SKM-1 (cell line): ENCODE data around the gene ACOXL.
"Not testable (repeated sequence)": the region's sequence is repeated elsewhere in the genome, so short reads cannot be mapped to it uniquely, and the experiment has no call there.

ENCODE experiments used
- DNase-seq: peaks from one replicate; lab custom pipeline; 2025; ENCODE audit not compliant: unreplicated experiment; lab: John Stamatoyannopoulos, UW

Gene ACOXL

GRCh38 chr2:110732422-110733413 is at the start of gene ACOXL:
TSS of gene ACOXL (plus strand) at chr2:110732573. CDS start at chr2:110768390, 35,817 bp downstream.
- no peak for DNase-seq

- no peak for DNase-seq
Measured at GRCh38 chr2:110682872-110683271, 49.5 kb upstream of the ACOXL start.

- DNase-seq: not testable (repeated sequence)
Measured at GRCh38 chr2:110687775-110688484, 44.4 kb upstream of the ACOXL start.

DNA sequence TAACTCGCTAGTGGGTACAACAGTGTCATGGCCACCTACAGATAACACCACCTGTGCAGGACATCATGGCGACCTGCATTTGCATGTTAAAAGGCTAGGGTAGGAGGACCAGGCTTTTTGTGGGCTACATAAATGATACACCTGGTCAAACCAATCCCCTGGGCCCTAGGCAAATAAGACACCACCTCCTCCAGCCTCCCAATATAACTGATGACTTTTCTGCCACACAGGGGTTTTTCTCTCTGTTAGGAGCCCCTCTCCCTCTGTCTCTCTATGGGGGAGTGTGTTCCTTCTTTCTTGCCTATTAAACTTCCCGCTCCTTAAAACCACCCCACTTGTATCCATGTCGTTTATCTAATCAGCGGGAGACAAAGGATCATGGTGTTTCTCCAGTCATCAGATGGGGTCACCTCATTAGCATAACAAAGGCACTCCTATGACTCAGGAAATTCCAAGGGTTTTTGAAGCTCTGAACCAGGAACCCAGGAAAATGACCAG is 43.7 kb upstream of the ACOXL start:
- no peak for DNase-seq

GRCh38 chr2:110690083-110690965 is 42.0 kb upstream of the ACOXL start:
- DNase-seq: no peak

DNA sequence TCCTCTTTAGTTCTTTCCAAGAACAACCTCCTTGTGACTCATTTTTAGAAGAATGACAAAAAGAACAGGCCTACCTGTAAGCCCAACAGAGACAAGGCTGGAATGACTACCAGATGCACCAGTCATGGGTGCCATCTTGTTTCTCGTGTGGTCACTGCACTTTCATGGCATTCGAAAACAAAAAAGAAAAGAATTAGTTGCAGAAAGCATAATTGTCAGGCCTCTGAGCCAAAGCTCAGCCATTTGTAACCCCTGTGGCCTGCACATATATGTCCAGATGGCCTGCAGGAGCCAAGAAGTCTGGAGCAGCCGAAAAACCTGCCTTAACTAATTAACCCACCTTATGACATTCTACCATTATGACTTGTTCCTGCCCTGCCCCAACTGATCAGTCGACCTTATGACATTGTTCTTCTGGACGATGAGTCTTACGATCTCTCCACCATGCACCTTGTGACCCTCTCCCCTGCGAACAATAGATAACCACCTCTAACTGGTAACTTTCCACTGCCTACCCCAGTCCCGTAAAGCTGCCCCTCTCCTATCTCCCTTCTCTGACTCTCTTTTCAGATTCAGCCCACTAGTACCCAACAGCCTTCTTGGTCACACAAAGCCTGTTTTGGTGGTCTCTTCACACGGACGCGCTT is 40.6 kb upstream of the ACOXL start:
- DNase-seq: no peak

- DNase-seq: not testable (repeated sequence)
Measured at GRCh38 chr2:110695146-110695898, 37.1 kb upstream of the ACOXL start.

GRCh38 chr2:110698253-110698652 is 34.1 kb upstream of the ACOXL start:
- not testable (repeated sequence) for DNase-seq

DNA sequence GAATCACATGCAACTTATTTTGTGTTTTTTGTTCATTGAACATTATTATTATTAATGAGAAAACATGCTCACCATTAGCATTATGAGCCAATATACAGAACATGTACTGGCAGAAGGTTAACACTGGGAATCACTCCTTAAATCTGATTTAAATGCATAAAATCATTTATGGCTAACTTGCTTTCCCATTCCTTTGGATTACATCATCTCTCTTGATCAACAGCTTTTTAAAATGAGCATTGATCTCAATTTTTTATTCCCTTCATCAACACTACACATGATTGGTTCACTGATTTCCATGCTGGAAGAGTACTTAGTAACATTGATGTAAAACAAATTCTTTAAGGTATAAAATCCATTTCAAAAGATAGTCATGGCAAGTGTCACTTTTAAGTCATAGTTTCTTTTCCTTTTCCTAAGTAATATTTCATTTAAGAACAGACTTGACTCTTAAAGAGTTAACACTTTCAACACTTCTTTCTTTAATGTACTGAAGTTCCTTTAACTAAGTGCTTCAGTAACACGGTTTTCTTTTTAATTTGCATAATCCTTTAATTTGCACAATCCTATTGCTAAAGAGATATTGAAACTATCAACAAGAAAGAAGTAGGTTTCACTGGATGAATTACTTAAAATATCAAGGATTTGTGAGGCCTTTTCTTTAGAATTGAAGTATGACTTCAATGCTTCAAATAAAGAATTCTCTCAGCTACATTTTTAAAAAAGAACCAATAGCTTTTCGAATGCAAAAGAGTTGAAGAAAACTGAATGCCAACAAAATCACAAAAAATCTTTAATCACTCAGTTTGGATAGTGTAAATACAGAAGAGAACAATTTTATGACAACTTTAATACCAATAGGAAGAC is 29.6 kb upstream of the ACOXL start:
- no peak for DNase-seq

GRCh38 chr2:110707386-110707965 is 24.9 kb upstream of the ACOXL start:
- no peak for DNase-seq

- DNase-seq: no peak
Measured at GRCh38 chr2:110708455-110708854, 23.9 kb upstream of the ACOXL start.

DNA sequence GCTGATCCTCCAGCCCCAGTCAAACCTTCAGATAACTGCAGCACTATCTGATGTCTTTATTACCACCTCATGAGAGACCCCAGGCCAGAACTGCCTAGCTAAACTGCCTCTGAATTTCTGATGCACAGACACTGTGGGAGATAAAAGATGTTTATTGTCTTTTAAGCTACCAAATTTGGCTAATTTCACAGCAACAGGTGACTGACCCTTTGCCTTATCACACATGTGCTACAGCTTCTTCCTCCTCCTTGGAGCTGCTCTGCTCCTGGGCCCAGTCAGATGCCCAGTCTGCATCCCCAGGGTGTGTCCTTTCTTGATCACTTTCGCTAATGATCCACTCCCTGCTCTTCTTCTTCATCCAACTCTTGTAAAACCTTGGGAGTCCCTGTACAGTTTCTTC is 19.6 kb upstream of the ACOXL start:
- DNase-seq: no peak

- no peak for DNase-seq
Measured at GRCh38 chr2:110713513-110714362, 18.6 kb upstream of the ACOXL start.

DNA sequence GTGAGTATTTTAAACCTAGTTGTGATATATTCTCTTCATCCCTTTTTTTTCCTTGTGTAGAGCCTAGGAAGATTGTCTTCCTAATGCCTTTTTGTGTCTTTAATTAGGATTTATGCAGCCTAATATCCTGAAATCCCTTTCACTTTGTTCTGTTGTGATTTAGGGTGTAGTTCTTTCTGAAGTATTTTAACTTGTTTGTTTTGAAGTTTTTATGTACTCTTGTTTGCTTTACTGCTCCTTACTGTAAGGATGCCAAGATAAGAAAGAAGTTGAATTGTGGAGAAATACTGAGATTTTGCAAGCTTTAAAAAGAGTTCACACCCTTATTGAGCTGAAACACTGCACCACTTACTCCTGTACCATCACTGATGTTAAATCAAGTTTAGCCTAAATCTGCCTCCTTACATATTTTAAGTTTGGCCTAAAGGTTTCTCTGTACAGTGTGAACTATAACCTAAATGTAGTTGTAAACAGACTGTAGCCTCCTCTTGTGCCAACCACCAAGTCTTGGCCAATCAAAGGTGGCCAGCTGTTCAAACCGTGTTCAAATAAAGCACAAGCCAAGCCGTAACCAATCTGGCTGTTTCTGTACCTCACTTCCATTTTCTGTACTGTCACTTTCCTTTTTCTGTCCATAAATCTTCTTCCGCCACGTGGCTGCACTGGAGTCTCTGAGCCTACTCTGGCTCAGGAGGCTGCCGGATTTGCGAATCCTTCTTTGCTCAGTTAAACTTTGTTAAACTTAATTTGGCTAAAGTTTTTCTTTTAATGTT is 17.7 kb upstream of the ACOXL start:
- DNase-seq: no peak

- DNase-seq: no peak
Measured at GRCh38 chr2:110716959-110717645, 15.3 kb upstream of the ACOXL start.

DNA sequence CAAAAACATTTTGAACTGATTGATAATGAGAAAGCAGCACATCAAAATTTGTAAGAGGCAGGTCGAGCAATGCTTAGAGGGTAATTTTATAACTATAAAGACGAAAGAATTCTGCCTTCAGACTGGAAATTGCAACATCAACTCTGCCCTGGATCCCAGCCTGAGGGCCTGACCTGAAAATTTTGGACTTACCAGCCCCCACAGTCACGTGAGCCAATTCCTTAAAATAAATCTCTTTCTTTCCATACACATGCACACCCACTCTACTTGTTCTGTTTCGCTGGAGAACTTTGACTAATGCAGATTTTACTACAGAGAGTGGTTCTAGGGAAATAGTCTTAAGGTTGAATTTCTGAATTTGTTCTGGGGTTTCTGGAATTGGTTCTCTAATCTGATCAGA is 14.6 kb upstream of the ACOXL start:
- no peak for DNase-seq
